SH-SY5Y (cell line): ENCODE results near the gene ZNRF3.

ENCODE experiments used
- GATA2 ChIP-seq: IDR thresholded peaks from 2 replicates; pipeline ENCODE4 v1.6.1; 2011; ENCODE audit warnings: mild to moderate bottlenecking, low read depth, low read length
- GATA3 ChIP-seq: IDR thresholded peaks from 2 replicates; pipeline ENCODE4 v1.6.1; 2011; ENCODE audit warnings: low read depth, mild to moderate bottlenecking, low read length, moderate library complexity

DNA sequence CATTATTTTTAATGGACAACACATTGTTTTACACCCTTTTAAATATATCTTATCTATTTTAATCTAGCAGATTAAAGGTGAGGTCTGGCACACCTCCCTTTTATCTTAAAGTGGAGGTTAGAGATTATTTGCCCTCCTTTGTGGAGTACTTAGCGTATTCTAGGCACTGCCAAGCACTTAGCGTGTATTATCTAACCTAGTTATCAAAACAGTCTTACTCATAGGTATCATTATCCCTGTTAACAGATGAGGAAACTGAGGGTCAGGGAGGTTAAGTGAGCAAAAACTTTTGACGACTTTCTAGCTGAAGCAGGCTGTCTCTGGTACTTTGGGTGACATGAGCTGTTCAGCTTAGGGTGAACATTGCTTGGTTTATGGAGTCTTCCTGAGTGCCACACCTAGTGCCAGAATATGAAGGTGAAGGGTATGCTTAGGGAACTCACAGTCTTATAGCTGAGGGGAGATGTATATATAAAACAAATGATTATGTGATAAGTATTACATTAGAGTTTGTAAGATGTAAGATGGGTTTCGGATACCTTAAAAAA, 55.0 kb downstream of the ZNRF3 start:
- TF ChIP-seq GATA3 (no peak), GATA2 (no peak)
